ENCODE measurements around the gene PLA1A. TPM values are rescaled to one million over a fixed set of nuclear protein-coding genes. Genes with fewer than 3 reads are reported as not detected.
"Not testable (repeated sequence)": the region's sequence is repeated elsewhere in the genome, so short reads cannot be mapped to it uniquely, and the experiment has no call there.

Gene PLA1A
- total and polyA plus RNA-seq, 2 donors (not counting 3 experiments of a cell fraction or from before 2014, with no cell fraction given) = 0.07 TPM; not detected in 1

- H3K27me3 ChIP-seq (ENCODE audit: control insufficient read depth in 2 of 2, insufficient read depth in 2 of 2, low read length in 2 of 2); CTCF ChIA-PET; H3K79me2 ChIP-seq (ENCODE audit: control insufficient read depth, insufficient read depth, low read length); H3K36me3 ChIP-seq (ENCODE audit: control insufficient read depth in 2 of 2, extremely low read depth in 1 of 2, insufficient read depth in 2 of 2, low read length in 2 of 2); H3K4me3 ChIP-seq (replicated peaks in 1 of 3; ENCODE audit: insufficient read depth in 1 of 3, low read depth in 1 of 3, low read length in 3 of 3); H2AFZ ChIP-seq (ENCODE audit: low read depth, low read length); H3K4me2 ChIP-seq (ENCODE audit: insufficient read depth, low read length); BruUV-seq (replicated peaks); DNase-seq (ENCODE audit: low read depth, low spot score); H3K27ac ChIP-seq (ENCODE audit: insufficient read depth, low read depth, low read length); FAIRE-seq; H3K9me1 ChIP-seq (replicated peaks; ENCODE audit: control insufficient read depth, extremely low read depth, insufficient read depth, low read length); dilution Hi-C loops (cut with MboI; ENCODE audit: extremely low pct_ligation_motif_present, low sequenced_read_pairs); intact Hi-C loops (cut with micrococcal nuclease); H3K9me3 ChIP-seq (replicated peaks; ENCODE audit: control insufficient read depth, insufficient read depth, low read length); H4K20me1 ChIP-seq (replicated peaks; ENCODE audit: control insufficient read depth, extremely low read depth, insufficient read depth, low read length); H3K9ac ChIP-seq (replicated peaks; ENCODE audit: extremely low read depth, insufficient read depth, low read length): not testable (repeated sequence)
- POLR2A ChIA-PET = interaction anchor here (0.5 kb wide), 1 partner anchor 41 kb away, joined by 3 read pairs; no protein-coding TSS in a partner anchor
- peaks cover 15% of the 10 kb centered on the region for H3K4me1 ChIP-seq (ENCODE audit: control insufficient read depth, extremely low read depth, insufficient read depth, low read length)
These were observed 80.5 kb downstream of the PLA1A start for GRCh38 chr3:119678209-119678608.

Other genes starting within 250 kb of the PLA1A start
- 53.0 and 56.0 TPM in 2 replicates for gene TMEM39A, start 134.3 kb upstream of the PLA1A start, total RNA-seq
- gene TMEM39A, start 134.3 kb upstream of the PLA1A start, polyA plus RNA-seq = 43.6 and 44.6 TPM in 2 replicates
- gene POGLUT1, start 128.9 kb upstream of the PLA1A start, total RNA-seq = 17.8 and 25.0 TPM in 2 replicates
- 7.5 and 9.5 TPM in 2 replicates for gene POGLUT1, start 128.9 kb upstream of the PLA1A start, polyA plus RNA-seq
- 76.2 and 80.8 TPM in 2 replicates for gene TIMMDC1, start 99.3 kb upstream of the PLA1A start, total RNA-seq
- gene TIMMDC1, start 99.3 kb upstream of the PLA1A start, polyA plus RNA-seq = 49.2 and 61.4 TPM in 2 replicates
- gene CD80, start 38.3 kb upstream of the PLA1A start, total RNA-seq = not detected in 2 replicates
- not detected in 2 replicates for gene CD80, start 38.3 kb upstream of the PLA1A start, polyA plus RNA-seq
- gene ADPRH, start 18.4 kb upstream of the PLA1A start, total RNA-seq = 6.0 and 8.0 TPM in 2 replicates
- 3.3 and 3.5 TPM in 2 replicates for gene ADPRH, start 18.4 kb upstream of the PLA1A start, polyA plus RNA-seq
- gene POPDC2, start 62.7 kb downstream of the PLA1A start, total RNA-seq = 0.66 TPM in 1 of 2 replicates, not detected in the other
- gene POPDC2, start 62.7 kb downstream of the PLA1A start, polyA plus RNA-seq = 0.57 and 1.3 TPM in 2 replicates
- gene COX17, start 79.5 kb downstream of the PLA1A start, total RNA-seq = 31.3 and 37.6 TPM in 2 replicates
- 15.3 and 19.8 TPM in 2 replicates for gene COX17, start 79.5 kb downstream of the PLA1A start, polyA plus RNA-seq
- gene CFAP91, start 105.1 kb downstream of the PLA1A start, total RNA-seq = 0.40 and 0.51 TPM in 2 replicates
- 0.54 and 1.0 TPM in 2 replicates for gene CFAP91, start 105.1 kb downstream of the PLA1A start, polyA plus RNA-seq
- not detected in 2 replicates for gene NR1I2, start 184.2 kb downstream of the PLA1A start, total RNA-seq
- 0.03 TPM in 2 replicates for gene NR1I2, start 184.2 kb downstream of the PLA1A start, polyA plus RNA-seq

Data from endothelial cell of umbilical vein (primary cell).